HG03175 (cell line): ENCODE results near the gene TGIF2.

Experiments
- ATAC-seq: cut with Tn5 transposase; IDR thresholded peaks from one replicate; pipeline ENCODE4 v1.9.1; 2021; ENCODE audit warnings: mild to moderate bottlenecking, moderate library complexity; ENCODE audit not compliant: unreplicated experiment

TGIF2 gene

DNA sequence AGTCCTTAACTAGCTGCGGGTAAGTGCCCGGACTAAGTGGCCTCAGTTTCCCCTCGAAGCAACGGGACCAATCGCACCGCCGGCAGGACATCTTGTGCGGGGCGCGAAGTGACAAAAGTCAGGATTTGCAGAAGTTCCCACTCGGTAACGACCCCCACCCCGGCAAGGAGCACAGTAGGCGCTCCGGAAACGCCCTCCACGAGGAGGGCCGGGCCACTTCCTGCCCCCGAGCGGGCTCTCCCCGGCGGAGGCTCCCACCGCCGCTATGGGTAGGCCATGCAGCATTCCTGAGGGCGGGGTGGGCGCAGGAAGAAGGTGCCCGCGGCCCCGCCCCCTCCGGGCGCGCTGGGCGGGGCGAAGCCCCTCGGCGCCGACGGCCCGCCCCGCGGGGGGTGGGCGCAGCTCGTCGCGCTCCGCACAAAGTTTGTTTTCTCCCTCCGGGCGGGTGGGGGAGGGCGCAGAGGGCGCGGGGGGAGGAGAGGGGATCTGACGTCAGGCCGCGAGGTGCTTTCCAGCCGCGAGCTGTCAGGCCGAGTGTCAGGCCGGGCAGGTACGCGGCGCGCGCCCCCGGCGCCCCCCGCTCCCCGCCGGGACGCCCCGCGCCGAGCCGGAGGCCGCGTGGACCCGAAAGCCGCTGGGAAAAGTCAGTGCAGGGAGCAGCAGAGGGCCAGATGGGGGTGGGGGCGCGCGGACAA, at the start of gene TGIF2:
TGIF2 (plus strand) TSS at position 495 of the 695 bp plus-strand sequence. CDS start 5,178 bp downstream, outside the sequence.
- ATAC-seq: peak; percentile 68

DNA sequence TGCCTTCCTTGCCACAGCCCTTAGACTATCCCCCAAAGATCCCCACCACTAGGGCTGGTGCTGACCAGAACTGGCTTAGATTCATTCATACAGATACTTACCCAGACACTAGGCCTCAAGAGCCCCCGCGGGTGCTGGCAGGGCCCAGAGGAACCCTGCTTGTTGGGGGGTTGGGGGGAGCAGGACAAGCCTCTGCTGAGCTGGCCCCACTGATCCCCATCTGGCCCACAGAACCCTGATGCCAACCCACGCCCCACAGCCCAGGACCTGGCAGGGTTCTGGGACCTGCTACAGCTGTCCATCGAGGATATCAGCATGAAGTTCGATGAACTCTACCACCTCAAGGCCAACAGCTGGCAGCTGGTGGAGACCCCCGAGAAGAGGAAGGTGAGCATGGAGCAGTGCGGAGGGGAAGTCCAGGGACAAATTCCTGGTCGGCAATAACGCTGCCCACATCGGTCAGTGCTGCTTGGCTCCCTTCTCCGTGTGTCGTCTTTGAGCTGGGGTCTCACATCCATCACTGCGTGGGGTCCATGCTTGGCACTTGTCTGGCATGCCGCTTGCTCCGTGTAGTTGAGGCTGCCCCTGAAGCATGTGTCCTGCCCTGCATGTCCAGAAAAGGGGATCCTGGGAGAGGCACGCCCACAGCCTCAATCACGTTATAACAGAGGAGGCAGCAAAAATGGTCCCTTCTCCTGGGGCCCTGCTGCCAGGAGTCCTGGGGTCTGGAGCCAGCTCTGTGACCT, 47.6 kb upstream of the TGIF2 start:
- no peak for ATAC-seq

DNA sequence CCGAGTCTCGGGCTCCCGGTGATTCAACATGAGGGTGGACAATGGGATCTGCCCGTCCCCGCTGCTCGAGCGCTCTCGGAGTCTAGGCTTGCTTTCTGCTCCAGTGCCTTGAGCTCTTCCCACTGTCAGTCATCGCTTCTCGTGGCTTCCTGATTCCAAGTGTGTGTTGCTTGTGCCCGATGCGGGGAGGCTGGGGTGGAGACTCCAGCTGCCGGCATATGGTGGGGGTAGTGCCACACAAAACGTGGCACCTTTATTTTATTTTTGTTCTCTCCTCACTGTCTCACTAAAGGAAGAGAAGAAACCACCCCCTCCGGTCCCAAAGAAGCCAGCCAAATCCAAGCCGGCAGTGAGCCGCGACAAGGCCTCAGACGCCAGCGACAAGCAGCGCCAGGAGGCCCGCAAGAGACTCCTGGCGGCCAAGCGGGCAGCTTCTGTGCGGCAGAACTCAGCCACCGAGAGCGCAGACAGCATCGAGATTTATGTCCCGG, 46.8 kb upstream of the TGIF2 start:
- no peak for ATAC-seq

DNA sequence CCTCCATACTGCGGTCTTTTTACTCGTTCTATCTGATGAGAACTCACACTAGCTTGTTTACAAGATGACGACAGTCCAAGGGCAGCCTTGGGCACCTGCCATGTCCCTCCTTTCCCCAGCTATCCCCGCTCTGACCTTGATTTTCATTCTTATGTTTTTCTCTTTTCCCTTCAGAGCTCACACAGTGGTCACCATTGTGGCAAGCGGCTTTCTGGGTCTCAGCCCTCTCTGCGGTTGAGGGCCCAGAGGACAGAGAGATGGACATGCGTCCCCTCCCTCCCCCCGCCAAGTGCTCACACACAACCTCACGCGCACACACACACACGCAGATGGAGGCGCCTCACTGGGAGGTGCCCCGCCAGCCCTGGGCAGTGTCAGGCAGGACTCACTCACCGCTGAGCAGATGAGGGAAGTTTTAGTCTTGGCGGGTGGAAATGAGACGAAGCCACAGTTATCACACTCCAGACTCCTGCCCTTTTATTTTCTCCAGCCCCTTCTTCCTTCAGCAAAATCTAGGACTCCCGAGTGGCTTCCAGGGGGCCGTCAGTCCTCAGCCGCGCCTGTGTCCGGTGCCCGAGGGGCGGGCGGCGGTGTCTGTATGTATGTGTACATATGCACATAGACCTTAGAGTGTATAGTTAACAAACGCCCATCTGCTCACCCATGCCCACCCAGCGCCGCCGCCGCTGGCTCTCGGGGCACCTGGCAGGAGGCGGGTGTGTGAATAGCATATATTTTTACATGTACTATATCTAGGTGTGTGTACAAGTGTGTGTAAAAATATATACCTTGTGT, 45.9 kb upstream of the TGIF2 start:
- no peak for ATAC-seq

DNA sequence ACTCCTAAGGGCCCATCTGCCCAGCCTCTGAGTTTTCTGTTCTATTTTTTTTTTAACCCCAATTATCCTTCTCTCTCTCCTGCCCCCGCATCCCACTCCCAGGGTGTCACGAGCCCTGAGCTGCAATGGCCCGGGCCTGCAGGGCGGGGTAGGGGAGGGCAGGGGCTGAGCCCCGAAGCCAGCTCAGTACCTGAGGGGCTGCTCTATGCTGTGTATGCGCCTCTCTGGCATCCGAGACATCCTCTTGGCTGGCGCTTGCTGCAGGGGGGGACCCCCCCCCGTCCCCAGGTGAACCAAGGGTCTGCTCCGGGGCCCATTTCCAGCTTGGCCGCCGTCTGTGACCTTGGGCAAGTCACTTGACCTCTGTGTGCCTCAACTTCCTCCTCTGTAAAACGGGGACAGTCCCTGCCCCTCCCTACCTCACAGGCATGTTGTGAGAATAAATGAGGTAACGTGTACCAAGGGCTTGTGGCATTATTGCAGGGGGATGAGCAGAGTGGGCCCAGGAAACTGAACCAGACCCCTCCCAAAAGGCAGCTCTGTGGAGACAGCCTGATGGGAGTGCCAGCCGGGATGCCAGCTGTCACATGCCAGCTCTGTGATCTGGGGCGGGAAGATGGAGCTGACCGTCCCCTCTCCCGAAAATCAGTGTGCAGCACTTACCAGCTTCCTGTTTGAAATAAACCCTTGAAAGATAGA, 45.1 kb upstream of the TGIF2 start:
- ATAC-seq: no peak

DNA sequence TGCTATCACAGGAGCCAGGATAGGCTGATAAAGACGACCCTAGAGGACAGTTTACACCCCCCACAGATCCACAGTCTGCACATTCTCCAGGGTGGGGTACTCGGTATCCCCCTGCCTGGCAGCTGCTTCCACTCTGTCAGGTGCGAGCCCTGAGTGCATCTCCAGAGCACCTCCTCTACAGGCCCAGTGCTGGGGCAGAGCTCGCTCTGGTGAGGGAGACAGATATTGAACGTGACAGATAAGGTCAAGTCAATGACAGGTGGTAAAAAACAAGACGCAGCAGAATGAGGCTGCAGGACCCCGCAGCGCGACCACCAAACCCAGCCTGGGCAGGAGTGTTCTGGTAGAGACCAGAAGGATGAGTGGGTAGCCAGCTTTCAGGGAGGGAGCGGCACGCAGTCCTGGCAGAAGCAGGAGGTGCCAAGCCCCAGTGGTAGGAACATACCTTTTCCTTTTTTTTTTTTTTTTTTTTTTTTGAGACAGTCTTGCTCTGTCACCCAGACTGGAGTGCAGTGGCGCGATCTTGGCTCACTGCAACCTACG, 44.5 kb upstream of the TGIF2 start:
- no peak for ATAC-seq

DNA sequence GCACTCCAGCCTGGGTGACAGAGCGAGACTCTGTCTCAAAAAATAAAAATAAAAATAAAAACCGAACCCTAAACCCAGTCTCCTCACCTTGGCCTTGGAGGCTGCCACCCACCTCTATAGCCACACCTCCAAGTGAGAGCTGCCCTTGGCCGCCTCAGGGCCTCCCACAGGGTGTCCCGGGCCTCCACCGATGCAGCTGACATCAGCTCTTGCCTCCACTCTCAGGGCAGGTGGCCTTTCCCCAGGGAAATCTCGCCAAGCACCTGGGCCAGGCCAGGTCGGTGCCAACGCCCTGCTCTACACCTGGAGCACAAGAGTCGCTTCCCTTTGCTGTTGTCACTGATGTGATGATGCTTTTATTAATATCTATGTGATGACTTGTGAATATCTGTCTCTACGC, 41.0 kb upstream of the TGIF2 start:
- no peak for ATAC-seq

DNA sequence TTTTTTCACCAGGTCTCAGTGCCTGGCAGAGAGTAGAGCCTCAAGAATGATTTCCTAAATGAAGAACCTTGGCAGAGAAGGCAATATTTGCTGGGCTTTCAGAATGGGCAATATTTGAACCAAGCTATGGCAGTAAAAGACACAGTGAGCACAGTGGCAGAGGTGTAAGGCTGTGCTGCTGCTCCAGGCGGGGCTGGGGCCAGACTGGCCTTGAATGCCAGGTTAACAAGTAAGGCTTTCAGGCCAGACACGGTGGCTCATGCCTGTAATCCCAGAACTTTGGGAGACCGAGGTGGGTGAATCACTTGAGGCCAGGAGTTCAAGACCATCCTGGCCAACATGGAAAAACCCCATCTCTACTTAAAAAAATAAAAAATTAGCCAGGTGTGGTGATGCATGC, 40.6 kb upstream of the TGIF2 start:
- ATAC-seq: no peak

DNA sequence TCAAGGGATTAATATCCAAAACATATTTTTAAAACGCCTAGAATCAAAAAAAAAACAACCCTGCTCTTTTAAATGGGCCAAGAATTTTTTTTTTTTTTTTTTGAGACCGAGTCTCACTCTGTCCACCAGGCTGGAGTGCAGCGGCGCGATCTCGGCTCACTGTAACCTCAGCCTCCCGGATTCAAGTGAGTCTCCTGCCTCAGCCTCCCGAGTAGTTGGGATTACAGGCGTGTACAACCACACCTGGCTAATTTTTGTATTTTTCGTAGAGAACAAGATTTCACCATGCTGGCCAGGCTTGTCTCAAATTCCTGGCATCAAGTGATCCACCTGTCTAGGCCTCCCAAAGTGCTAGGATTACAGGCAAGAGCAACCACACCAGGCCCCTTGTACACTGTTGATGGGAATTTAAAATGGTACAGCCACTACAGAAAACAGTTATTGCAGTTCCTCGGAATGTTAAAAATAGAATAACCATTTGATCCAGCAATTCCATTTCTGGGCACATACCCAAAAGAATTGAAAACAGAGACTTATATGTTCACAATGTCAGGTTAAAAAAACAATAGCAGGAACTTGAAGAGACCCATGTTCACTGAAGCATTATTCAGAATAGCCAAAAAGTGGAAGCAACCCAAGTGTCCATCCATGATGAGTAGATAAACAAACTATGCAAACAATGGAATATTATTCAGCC, 35.2 kb upstream of the TGIF2 start:
- ATAC-seq: no peak

DNA sequence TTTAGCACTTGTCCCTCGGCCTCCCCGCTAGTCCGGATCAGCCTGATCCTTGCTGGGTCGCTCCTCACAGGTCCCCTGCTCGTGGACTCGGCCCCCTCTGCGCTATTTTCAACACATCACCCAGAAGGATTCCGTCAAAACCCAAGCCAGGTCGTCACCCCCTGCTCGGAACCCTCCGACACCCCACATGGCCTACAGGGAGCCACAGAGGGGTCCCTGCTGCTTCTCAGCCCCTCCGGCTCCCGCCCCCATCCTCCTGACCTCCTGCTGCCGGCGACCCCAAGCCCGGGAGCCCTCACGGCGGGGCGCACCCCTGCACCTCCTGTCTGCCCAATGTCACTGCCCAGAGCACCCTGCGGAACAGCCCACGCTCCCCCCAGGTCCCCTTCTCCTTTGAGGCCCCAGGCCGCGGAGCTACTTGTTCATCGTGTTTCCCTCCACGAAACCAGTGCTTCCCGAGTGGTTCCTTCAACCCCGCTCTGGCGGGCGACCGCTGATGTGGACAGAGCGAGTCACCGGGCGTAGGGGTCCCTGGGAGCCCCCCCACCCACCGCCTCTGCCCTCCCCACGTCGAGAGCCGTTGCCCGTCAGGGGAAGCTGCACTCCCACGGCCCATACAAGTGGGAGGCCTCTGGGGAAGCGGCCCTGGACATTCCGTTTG, 32.7 kb upstream of the TGIF2 start:
- no peak for ATAC-seq

DNA sequence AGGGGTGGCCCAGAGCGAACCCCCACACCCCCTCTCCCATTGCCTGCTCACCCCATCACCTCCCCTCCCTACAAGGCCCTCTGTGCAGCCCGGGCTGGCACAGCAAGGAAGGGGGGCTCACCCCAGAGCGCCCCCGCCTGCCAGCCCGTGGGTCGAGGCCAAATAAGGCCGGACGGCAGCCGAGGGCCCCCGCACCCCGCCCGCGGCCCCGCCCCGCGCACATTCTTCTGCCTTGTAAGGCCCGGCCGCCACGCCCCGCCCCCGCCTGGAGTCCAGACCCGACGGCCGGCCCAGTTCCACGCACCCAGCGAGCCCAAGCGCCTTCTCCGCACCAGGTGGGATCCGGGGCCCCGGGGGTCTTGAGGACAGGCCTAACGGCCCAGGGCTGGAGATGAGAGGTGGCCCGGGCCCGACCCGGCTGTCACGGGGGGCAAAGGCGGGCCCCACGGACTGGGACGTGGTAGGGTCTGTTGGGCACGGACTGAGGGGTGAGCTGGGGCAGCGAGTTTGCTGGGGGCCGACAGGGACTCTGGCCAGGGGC, 32.1 kb upstream of the TGIF2 start, which contains the start of gene MYL9:
MYL9 (plus strand) TSS at position 293 of the 541 bp plus-strand sequence. CDS start 3,366 bp downstream, outside the sequence.
- no peak for ATAC-seq

DNA sequence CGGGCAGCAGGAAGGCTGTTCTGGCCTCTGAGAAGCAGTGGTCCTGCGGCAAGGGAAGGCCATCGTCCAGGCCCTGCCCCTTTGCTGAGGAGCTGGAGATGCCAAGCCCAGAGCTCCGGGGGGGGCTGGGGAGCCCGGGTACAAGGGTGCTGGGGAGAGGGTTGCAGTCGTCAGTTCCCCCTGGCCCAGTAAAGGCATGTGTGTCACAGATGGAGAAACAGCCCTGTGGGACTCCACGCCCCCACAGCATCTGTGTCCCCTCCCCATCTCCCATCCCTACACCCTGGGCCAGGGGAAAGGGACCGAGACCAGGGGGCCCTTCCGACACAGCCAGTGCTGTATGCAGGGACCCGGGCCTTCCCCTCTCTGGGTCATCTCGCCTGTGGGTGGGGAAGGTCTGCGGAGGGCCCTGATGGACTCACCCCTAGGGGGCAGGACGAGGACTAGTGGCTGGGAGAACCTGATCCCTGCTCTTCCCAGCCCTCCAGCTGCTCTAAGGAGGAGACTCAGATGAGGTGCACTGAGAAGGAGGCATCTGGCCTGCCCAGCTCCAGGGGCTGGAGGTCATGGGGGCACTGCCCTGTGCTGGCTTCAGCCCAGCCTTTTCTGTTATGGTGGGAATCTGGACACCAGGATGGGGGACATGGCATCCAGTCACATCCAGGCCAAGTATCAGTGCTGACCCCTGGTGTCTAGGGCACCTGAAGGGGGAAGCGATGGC, 31.5 kb upstream of the TGIF2 start:
- no peak for ATAC-seq

DNA sequence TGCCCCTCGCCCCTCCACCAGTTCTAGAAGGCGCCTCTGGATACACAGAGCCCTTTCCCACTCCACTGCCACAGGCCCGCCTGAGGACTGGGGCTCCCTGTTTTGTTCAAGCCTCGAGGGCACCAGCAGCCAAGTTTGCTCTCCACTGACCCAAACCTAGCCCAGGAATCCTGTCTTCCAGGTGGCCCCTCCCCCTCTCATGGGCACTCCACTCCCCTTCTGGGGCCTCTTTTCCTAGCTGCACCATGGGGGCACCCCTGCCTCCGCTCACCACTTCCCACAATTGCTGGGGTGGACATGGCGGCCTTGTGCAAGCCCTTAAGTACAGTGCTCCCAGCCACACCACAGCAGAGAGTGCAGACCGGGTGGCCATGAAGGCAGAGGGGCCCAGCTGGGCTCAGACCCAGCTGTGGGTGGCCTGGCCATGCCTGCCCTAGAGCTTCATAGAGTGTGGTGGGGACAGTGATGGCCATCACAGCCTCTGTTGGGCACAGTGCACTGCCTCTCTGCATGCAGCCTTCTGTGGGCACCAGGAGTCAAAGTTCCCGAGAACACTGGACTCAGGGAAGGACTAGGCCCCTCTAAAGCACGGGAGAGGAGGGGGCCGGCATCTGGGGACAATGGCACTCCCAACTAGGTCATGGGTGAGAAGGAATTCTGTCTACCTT, 30.7 kb upstream of the TGIF2 start:
- no peak for ATAC-seq

DNA sequence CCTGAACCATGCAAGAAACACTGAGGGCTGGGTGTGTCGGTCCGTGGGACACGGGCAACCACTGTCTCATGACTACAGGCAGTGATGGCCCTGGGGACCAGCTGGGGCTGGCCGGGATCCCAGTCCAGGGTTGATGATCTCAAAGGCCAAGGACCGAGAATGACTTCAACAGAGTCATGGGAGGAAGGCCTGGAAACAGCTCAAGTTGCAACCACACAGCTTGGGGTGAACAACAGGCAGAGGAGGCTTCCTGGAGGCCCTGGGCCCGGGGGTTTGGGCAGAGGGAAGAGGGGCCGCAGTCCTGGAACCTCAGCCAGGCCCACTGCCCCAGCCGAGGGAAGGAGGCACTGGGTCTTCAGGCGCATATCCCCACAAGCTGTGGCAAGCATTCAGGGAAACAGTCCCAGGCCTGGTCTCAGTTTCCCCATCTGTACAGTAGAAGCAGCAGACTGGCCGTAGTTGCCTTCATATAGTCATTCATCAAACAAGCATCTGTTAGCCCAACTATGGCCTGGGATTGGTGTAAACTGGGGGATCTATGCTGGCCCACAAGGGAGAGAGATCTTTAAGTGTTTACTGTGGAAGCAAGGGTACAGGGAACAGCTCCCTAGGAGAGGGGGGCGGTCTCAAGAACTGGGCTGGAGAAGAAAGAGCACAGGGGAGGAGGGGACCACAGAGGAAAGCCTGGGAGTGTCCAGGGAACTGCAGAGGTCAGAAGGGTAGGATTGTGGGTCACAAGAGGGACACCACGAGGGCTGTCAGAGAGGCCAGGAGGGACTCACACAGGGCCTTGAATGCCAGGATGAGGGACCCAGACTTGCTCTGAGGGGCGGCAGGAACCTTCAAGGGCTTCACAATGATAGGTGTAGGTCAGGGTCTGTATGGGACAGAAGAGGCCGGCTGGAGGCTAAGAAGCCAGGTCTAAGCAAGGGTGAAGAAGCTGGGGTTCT, 29.9 kb upstream of the TGIF2 start:
- no peak for ATAC-seq

DNA sequence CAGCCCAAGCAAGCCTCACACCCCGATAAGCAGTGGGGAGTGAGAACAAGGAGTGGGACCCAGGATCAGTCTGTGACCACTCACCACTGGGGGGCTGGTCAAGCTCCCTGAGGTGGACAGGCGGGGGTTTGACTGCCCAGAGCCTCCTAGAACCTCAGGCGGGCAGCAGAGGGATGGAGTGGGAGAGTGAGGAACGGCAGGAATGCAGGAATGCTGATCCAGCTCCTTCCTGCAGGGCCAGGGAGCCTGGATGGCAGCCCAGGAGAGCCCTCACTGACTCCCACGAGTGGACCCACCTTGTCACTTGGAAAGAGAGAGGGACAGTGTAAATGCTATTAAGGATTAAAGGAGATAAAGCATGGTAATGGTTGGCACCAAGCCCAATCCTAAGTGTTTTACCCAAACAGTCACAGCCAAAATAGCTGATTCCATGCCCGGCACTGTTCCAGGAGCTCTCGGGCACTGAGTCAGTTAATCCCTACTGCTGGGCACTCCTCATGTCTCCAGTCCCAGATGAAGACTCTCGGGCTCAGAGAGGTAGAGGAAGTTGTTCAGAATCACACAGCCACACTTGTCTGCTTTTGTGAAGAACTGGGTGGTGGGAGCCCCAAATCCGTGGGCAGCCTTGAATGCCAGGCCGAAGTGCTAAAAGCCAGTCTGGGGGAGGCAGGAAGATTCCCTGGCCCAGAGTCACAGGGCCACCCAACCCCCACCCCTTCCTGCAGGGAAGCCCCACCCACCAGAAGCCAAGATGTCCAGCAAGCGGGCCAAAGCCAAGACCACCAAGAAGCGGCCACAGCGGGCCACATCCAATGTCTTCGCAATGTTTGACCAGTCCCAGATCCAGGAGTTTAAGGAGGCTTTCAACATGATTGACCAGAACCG, 29.0 kb upstream of the TGIF2 start:
- ATAC-seq: no peak
